ENCODE results near the gene FAM229B.

The FAM229B gene

DNA sequence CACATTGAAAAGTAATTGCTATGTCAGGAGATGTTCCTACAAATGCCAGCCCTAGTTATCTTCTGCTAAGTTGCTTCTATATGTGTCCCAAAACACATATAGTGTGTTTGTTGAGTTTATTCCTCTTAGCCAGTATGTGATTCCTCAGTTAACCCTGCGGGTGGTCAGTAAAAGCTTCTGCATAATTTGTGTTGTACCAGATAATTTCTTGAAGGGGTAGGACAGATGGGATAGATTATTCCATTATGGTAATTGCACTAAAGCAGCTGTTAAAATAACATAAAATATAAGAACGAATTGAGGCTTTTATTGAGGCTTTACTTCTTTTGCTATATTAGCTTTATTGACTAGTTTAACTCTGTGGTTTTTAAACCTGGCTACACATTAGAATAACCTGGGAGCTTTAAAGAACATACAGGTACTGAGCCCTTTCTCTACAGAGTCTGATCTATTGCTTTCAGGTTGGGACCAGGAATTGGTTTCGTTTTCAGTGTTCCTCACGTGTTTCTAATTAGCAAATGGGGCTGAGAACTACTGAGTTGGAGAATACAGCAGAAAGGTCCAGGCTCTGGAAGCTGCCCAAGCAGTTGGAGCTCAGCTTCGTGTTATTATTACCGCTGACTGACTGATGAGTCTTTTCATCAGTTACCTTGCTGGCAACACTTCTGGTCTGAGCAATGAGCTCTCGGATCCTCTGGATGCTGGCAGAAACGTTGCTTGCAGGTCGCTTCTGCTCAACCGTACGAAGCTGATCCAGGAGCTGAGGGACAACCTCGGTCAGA, 56.9 kb downstream of the FAM229B start:
- no peak for ATAC-seq

DNA sequence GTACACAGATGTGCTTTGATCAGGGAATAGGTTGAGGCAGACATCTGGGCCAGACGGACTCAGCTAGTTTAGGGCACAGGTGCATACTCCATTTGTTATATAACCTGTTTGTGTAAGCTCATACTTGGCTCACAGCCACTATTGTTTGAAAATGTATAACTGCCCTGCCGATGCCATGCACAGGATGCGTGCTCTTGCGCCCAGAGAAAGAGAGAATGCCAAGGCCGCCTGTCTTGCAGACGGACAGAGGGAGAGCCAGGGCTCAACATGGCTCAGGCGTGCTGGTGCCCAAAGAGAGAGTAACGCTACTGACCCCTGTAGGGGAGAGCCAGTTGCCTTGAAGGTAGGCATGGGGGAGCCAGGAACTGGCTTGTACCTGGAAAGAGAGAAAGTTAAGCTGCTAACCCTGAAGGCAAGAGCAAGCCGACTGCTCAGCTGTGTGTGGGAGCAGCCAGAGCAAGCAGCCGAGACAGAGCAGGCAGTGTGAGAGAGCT, 57.7 kb downstream of the FAM229B start:
- ATAC-seq = no peak

DNA sequence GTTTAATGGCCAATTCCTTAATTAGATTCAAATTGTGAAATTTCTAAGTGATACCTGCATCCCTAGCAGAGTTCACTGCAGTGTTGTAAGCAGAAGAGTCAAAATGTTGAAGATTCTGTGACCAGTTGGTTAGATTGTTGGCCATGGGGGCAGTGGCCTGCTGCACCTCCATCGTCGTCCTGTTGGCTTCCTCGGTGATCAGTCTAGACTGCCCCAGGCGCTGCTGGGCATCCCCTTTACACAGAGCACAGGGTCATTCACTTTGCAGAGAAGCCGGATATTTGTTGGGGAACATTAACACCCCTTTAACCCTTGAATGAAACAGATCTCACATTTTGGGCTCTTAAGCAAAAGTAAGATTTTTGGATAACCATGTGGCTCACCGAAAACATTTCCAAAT, 60.7 kb downstream of the FAM229B start:
- no peak for ATAC-seq

- no peak for ATAC-seq
Observed at GRCh38 chr6:112149236-112149635, 61.8 kb downstream of the FAM229B start.

GRCh38 chr6:112149719-112150263, 62.4 kb downstream of the FAM229B start:
- ATAC-seq = no peak

- ATAC-seq = no peak
Observed at GRCh38 chr6:112150363-112150762, 63.0 kb downstream of the FAM229B start.
